ENCODE data around the gene METTL1. TPM values are rescaled to one million over a fixed set of nuclear protein-coding genes. Genes with fewer than 3 reads are reported as not detected.

Gene METTL1
- polyA plus RNA-seq, 5 donors = 26.2 to 41.1 (median 31.3) TPM

- no peak for DNase-seq
Measured at GRCh38 chr12:57771236-57771872, 551 bp downstream of the METTL1 start.

- DNase-seq = no peak
Measured at GRCh38 chr12:57770734-57771133, 1.2 kb downstream of the METTL1 start.

GRCh38 chr12:57769594-57769993, 2.3 kb downstream of the METTL1 start:
- no peak for DNase-seq

DNA sequence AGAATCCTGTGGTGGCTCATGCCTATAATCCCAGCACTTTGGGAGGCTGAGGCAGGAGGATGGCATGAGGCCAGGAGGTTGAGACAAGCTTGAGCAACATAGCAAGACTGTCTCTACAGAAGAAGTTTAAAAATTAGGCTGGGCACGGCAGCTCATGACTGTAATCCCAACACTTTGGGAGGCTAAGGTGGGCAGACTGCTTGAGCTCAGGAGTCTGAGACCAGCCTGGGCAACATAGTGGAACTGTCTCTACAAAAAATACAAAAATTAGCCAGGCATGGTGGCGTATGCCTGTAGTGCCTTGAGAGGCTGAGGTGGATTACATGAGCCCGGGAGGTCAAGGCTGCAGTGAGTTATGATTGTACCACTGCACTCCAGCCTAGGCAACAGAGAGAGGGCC, 4.0 kb downstream of the METTL1 start:
- no peak for DNase-seq

GRCh38 chr12:57767305-57767698, 4.6 kb downstream of the METTL1 start:
- no peak for DNase-seq

- DNase-seq = no peak
Measured at GRCh38 chr12:57766464-57767304, 5.2 kb downstream of the METTL1 start, which contains the start of gene CYP27B1. CYP27B1 (minus strand) TSS chr12:57767078; CDS start chr12:57767041, 37 bp downstream.

- DNase-seq = no peak
Measured at GRCh38 chr12:57765698-57766463, 6.0 kb downstream of the METTL1 start.

GRCh38 chr12:57765003-57765697, 6.8 kb downstream of the METTL1 start:
- DNase-seq = no peak

- DNase-seq = no peak
Measured at GRCh38 chr12:57764662-57765002, 7.3 kb downstream of the METTL1 start.

GRCh38 chr12:57763881-57764661, 7.8 kb downstream of the METTL1 start:
- DNase-seq = no peak

GRCh38 chr12:57762463-57762862, 9.4 kb downstream of the METTL1 start:
- no peak for DNase-seq

DNA sequence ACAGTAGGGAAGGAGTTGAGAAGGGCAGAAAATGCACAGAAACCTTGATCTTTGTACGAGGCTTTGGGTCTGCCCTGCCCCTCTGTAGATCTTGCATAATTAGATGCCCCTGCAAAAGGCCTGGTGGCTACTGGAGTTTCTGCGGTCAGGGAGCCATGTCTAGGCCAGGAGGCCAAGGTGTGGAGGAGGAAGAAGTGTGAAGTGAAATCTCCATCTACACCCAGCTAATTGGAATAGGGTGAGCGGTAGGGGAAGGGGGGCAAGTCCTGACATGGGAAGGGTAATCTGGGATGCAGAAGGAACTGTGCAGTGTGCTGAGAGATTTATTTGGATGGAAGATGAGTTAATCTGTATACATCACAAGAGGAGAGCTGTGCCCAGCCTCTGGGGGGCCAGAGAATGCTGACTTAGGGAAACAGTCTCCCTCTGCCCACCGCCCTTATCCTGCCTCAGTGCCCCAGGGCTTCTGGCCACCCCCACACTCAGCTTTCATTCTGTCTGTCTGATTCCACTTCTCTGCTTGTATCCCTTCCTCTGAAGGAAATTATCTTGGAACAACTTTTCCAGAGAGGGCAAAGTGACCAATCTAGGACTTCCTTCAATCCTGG, 10.4 kb downstream of the METTL1 start:
- DNase-seq = no peak

DNA sequence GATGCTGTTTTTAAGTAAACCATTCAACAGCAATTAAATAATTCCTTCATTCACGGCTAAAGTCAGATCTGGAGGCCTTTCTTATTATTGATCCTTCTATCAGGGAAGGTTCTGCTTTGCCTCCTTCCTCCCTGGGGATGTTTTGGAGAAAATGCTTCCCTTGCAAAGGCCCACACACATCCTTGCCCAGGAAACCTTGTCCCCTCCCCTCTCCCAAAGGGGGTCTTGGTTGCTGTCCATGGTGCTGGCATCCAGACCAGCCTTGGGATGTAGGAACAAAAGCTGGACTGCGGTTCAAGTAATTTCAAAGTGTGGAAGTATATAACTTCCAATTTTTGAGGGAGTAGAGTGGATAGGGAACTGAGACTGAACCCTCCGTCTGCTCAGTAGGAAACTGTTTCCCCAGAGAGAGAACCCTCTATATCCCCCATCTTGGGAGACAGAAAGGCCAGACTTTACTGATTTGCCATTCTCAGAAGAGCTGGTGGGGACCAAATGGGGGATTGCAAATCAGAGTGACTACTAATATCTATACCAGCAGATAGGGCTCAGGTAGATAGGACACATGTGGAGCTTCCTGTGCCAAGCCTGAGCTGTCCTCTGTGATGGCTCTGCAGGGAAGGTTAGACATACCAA, 11.4 kb downstream of the METTL1 start:
- DNase-seq = no peak

GRCh38 chr12:57759360-57759980, 12.4 kb downstream of the METTL1 start:
- no peak for DNase-seq

DNA sequence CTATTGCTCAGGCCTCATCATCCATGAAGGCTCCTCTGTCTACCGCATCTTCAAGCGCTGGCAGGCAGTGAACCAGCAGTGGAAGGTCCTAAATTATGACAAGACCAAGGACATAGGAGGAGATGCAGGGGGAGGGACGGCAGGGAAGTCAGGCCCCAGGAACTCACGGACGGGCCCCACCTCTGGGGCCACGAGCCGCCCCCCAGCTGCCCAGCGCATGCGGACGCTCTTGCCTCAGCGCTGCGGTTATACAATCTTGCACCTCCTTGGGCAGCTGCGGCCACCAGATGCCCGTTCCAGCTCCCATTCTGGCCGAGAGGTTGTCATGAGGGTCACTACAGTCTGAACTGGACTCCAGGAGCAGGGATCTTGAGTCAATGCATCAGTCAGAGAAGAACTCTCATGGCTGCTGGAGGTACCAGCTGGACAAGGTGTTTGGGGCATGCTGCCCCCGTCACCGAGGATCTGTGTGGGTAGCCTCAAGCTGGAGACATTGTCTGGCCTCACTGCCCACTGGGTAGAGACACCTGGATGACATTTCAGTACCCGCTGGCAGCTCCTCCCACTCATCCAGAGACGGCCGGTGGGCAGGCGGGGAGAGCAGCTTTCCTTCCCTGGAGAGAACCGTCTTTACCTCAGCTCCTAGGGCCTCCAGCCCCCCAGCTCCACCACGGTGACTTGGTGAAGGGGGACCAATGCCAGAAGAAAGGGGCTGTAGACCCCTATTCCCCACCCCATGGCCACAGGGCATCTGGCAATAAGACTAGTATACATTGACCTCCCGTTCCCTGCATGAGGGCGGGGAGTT, 13.1 kb downstream of the METTL1 start:
- DNase-seq = no peak

GRCh38 chr12:57757771-57758170, 14.1 kb downstream of the METTL1 start:
- no peak for DNase-seq

DNA sequence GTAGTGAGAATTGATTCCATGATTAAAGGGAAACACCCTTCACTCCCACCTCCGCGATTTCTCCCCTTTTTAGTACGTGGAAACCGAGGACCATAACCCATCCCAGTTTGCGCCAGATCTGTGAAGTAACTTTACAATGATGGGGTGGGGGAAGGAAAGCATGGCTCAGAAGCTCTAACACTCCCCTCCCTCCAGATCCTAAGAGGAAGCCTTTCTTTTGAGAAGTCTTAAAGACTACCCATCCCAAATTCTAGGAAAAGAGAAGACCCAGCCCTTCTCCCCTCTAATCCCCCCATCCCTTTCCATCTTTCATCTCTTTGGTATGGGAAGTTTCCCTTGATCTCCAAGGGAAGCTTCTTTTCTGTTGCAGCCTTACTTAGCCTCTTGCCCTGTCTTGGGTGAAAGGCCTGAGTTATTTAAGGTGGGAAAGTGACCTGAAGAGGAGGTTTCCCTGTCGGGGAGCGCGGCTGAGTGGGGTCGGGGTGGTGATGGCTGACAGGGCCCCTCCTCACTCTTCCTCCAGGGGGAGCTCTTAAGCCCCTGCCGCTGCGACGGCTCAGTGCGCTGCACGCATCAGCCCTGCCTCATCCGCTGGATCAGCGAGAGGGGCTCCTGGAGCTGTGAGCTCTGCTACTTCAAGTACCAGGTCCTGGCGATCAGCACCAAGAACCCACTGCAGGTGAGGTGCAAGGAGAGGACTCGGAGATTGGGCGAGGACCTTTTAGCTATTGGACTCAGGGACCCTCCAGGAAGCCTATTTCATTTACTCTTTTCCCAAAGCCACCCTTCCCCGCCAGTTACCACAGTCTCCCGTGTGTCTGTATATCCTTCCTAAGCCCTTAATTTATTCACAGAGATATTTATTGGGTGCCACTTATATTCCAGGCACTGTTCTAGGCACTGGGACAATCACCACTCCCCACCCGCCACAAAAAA, 15.2 kb downstream of the METTL1 start:
- DNase-seq = no peak

Data from right lung (tissue), 5 donors.